GM23248 (cell line): Measurements from ENCODE around the gene GBE1.

Experiments
- EZH2 ChIP-seq: fragments of 200-600 bp; sonication (generic); IDR thresholded peaks from 2 replicates; pipeline ENCODE4 v1.6.1; 2018; ENCODE audit warnings: antibody characterized with exemption, mild to moderate bottlenecking; ENCODE audit not compliant: insufficient read depth, poor library complexity, severe bottlenecking
- EZH2phosphoT487 ChIP-seq: fragments of 200-600 bp; sonication (generic); IDR thresholded peaks from 2 replicates; pipeline ENCODE4 v1.6.1; 2018; ENCODE audit warnings: antibody characterized with exemption, moderate library complexity, mild to moderate bottlenecking, low read depth; ENCODE audit not compliant: insufficient read depth

DNA sequence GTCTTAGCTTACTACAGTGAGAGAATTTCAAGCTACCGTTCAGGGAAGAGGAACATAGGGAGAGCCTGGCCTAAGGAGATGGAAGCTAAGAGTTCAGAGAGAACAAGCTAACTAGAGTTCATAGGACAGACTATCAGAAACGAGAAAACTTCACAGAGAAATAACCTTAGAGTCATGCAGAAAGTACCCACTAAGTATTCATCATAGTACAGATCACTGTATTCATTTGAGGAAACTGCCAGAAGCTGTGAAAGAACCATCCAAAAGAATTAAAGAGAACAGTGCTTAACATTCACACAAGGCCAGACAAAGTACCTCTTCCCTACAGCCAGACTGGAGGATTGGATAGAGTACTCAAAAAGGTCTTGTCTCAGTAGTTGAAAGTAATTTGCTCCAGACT is 15.2 kb upstream of the GBE1 start:
- TF ChIP-seq EZH2, result no peak
- TF ChIP-seq EZH2phosphoT487, result no peak
